GM12878 (cell line): ENCODE data around the gene EYA2. TPM values are rescaled to one million over a fixed set of nuclear protein-coding genes. Genes with fewer than 3 reads are reported as not detected.

Experiments
- ATAC-seq: fragments of 200-7000 bp; cut with Tn5 transposase; 3 replicates; pipeline ENCODE4 v1.9.1; 2020; ENCODE audit warnings: mild to moderate bottlenecking, moderate library complexity
- BruUV-seq: library from RNA; stranded (reverse); fragments of 400-500 nt; replicated peaks from 2 replicates; lab custom pipeline; 2021; lab: Mats Ljungman, UMichigan
- CTCF ChIA-PET: fragments of 300-600 bp; sonication (Branson Sonifier 250); formaldehyde crosslinking; extraction: SDS; loops from one replicate; lab custom pipeline; 2021; ENCODE audit warnings: inconsistent platforms; lab: Yijun Ruan, JAX
- POLR2A ChIA-PET: fragments of 350-600 bp; formaldehyde crosslinking; extraction: SDS; loops from one replicate; lab custom pipeline; 2021; ENCODE audit warnings: inconsistent platforms; lab: Charles Lee
- RAD21 ChIA-PET: fragments of 300-600 bp; sonication (Branson Sonifier 250); formaldehyde crosslinking; loops from one replicate; lab custom pipeline; 2023; ENCODE audit warnings: antibody characterized with exemption; ENCODE audit not compliant: unreplicated experiment; lab: Charles Lee
- SMC1A ChIA-PET: fragments of 300-600 bp; sonication (Branson Sonifier 250); formaldehyde crosslinking; loops from one replicate; lab custom pipeline; 2023; ENCODE audit not compliant: unreplicated experiment, uncharacterized antibody; lab: Charles Lee
- DNase-seq: peaks from one replicate; pipeline ENCODE4 v3.0.0-alpha.2; 2011; ENCODE audit warnings: low read depth, low spot score
- FAIRE-seq: peaks from 3 replicates; lab custom pipeline; 2011; peaks lifted over from hg19 to GRCh38; lab: Jason Lieb, UNC
- H2AFZ ChIP-seq: 2 replicates; pipeline ENCODE4 v1.6.0; 2011; ENCODE audit warnings: low read depth, low read length, control low read depth; ENCODE audit not compliant: control insufficient read depth
- H3K27ac ChIP-seq: 2 replicates; pipeline ENCODE4 v1.5.1; 2011; ENCODE audit warnings: control low read depth; ENCODE audit not compliant: control insufficient read depth, insufficient read depth
- H3K27me3 ChIP-seq, 2 experiments: replicated peaks in 1 of 2; 2 replicates each; pipeline versions ENCODE4 v1.6.0 to v1.6.1; 2011; ENCODE audit warnings: low read length in 1 of 2; ENCODE audit not compliant: control insufficient read depth in 2 of 2, insufficient read depth in 2 of 2
- H3K36me3 ChIP-seq, 2 experiments: 2 replicates each; pipeline ENCODE4 v1.5.1; 2011; ENCODE audit warnings: low read length in 1 of 2; ENCODE audit not compliant: control insufficient read depth in 2 of 2, insufficient read depth in 2 of 2
- H3K4me1 ChIP-seq: 2 replicates; pipeline ENCODE4 v1.6.1; 2011; ENCODE audit warnings: mild to moderate bottlenecking, low read length, moderate library complexity, mixed read lengths; ENCODE audit not compliant: control insufficient read depth, insufficient read depth
- H3K4me2 ChIP-seq: 2 replicates; pipeline ENCODE4 v1.6.0; 2011; ENCODE audit warnings: control low read depth; ENCODE audit not compliant: control insufficient read depth, insufficient read depth
- H3K4me3 ChIP-seq: fragments of 200-600 bp; sonication (generic); 2 replicates; pipeline ENCODE4 v1.5.1; 2016
- H3K79me2 ChIP-seq: 2 replicates; pipeline ENCODE4 v1.6.0; 2011; ENCODE audit warnings: low read length; ENCODE audit not compliant: control insufficient read depth, insufficient read depth
- H3K9ac ChIP-seq: 2 replicates; pipeline ENCODE4 v1.8.0; 2011; ENCODE audit warnings: low read length, control low read depth, mixed read lengths; ENCODE audit not compliant: control insufficient read depth, insufficient read depth
- H3K9me3 ChIP-seq: replicated peaks from 3 replicates; pipeline ENCODE4 v1.5.1; 2011; ENCODE audit warnings: mild to moderate bottlenecking, low read length; ENCODE audit not compliant: control insufficient read depth, insufficient read depth
- H4K20me1 ChIP-seq: 2 replicates; pipeline ENCODE4 v1.6.0; 2011; ENCODE audit not compliant: control insufficient read depth, insufficient read depth
- KAT2A ChIP-seq: conservative IDR thresholded peaks from 2 replicates; pipeline ENCODE4 v1.6.1; 2011; ENCODE audit warnings: low read depth, low read length; ENCODE audit not compliant: control insufficient read depth
- PAX8 ChIP-seq: fragments of 450-650 bp; IDR thresholded peaks from 2 replicates; pipeline ENCODE4 v1.6.1; 2017; ENCODE audit warnings: mild to moderate bottlenecking, moderate library complexity
- POLR2AphosphoS2 ChIP-seq: IDR thresholded peaks from 2 replicates; pipeline ENCODE4 v1.6.1; 2011; ENCODE audit warnings: low read depth, mild to moderate bottlenecking, low read length, improper control_type of control experiment, moderate library complexity
- POLR2AphosphoS5 ChIP-seq: IDR thresholded peaks from 2 replicates; pipeline ENCODE4 v1.6.1; 2011; ENCODE audit warnings: mild to moderate bottlenecking, low read length, inconsistent platforms
- RAD51 ChIP-seq: fragments of 450-650 bp; IDR thresholded peaks from 2 replicates; pipeline ENCODE4 v1.6.1; 2016; ENCODE audit warnings: moderate library complexity, mild to moderate bottlenecking, inconsistent platforms
- RELA ChIP-seq: fragments of 450-650 bp; IDR thresholded peaks from 2 replicates; pipeline ENCODE4 v1.8.0; 2014; ENCODE audit warnings: borderline replicate concordance; ENCODE audit not compliant: partially characterized antibody
- RUNX3 ChIP-seq: IDR thresholded peaks from 2 replicates; pipeline ENCODE4 v1.6.1; 2012; ENCODE audit warnings: low read length, inconsistent platforms
- TCF12 ChIP-seq: IDR thresholded peaks from 2 replicates; pipeline ENCODE4 v1.6.1; 2011; ENCODE audit warnings: low read depth, mild to moderate bottlenecking, low read length
- ZNF274 ChIP-seq: IDR thresholded peaks from one replicate; pipeline ENCODE4 v1.8.0; 2011; ENCODE audit not compliant: insufficient read length, insufficient read depth
- ZNF384 ChIP-seq: IDR thresholded peaks from 2 replicates; pipeline ENCODE4 v1.6.1; 2012; ENCODE audit warnings: low read depth, mild to moderate bottlenecking, low read length, improper control_type of control experiment, borderline replicate concordance
- WGBS: methylation state at CpG from one replicate; pipeline ENCODE4 v1.1.6; 2016; ENCODE audit warnings: low lambda C conversion rate; ENCODE audit not compliant: insufficient replicate concordance, insufficient coverage; ENCODE audit errors: missing lambda C conversion rate; 5-methylcytosine and 5-hydroxymethylcytosine counted together
- in situ Hi-C: fragments of 300-500 bp; cut with MboI; formaldehyde crosslinking; loops from 9 replicates; pipeline ENCODE4 v1.14.3; 2018; ENCODE audit warnings: mixed read lengths
- intact Hi-C: fragments of 100-400 bp; cut with micrococcal nuclease; formaldehyde crosslinking; loops from one replicate; pipeline ENCODE4 v1.14.2; 2022; ENCODE audit not compliant: unreplicated experiment
- polyA plus RNA-seq, 11 experiments: library from polyadenylated mRNA; depleted of rRNA in 4 of 11; unstranded in 6 of 11; stranded (reverse) in 5 of 11; fragments of >200 nt; fragmentation: Nextera tagmentation in 4 of 11; fragmentation: Illumina TruSeq in 1 of 11; extraction: Ambion mirVana in 4 of 11; extraction: Trizol in 1 of 11; gene quantifications; 1 replicate in 1 of 11; 2 replicates in 10 of 11; pipeline versions ENCODE4 v1.2.1 to v1.2.3, GENCODE V29; 2011 to 2016; ENCODE audit warnings: inconsistent platforms in 2 of 11, missing spikeins in 2 of 11, low read depth in 1 of 11
- total RNA-seq, 4 experiments: library from RNA; depleted of rRNA in 3 of 4; stranded (reverse); fragments of >200 nt in 3 of 4; fragmentation: Illumina TruSeq in 1 of 4; extraction: Trizol in 1 of 4; gene quantifications; 2 replicates each; pipeline versions ENCODE4 v1.2.1 to v1.2.3, GENCODE V29; 2013 to 2021
- TF ChIP-seq, protein P1 (sequence below): fragments of 450-650 bp; IDR thresholded peaks from 2 replicates; pipeline ENCODE4 v1.6.1; 2017; ENCODE audit warnings: mild to moderate bottlenecking, moderate library complexity
- TF ChIP-seq, protein P2 (sequence below): IDR thresholded peaks from 2 replicates; pipeline ENCODE4 v1.6.1; 2011; ENCODE audit warnings: borderline replicate concordance, low read depth, mild to moderate bottlenecking, moderate library complexity, low read length; ENCODE audit not compliant: insufficient read depth, poor library complexity, severe bottlenecking
- TF ChIP-seq, protein P3 (sequence below): IDR thresholded peaks from 2 replicates; pipeline ENCODE4 v1.6.1; 2012; ENCODE audit warnings: low read depth, low read length, improper control_type of control experiment
- TF ChIP-seq, protein P4 (sequence below): IDR thresholded peaks from 2 replicates; pipeline ENCODE4 v1.6.1; 2011; ENCODE audit warnings: borderline replicate concordance, low read depth, mild to moderate bottlenecking, moderate library complexity, mixed read lengths, low read length; ENCODE audit not compliant: insufficient read depth; ENCODE audit errors: extremely low read length
- TF ChIP-seq, protein P5 (sequence below): IDR thresholded peaks from 2 replicates; pipeline ENCODE4 v1.6.1; 2012; ENCODE audit warnings: low read depth, low read length, improper control_type of control experiment

EYA2 gene
- total and polyA plus RNA-seq, 10 of the 15 experiments (the other 5 are each of a cell fraction or from before 2014, with no cell fraction given): 0.20 TPM; not detected in 9

DNA sequence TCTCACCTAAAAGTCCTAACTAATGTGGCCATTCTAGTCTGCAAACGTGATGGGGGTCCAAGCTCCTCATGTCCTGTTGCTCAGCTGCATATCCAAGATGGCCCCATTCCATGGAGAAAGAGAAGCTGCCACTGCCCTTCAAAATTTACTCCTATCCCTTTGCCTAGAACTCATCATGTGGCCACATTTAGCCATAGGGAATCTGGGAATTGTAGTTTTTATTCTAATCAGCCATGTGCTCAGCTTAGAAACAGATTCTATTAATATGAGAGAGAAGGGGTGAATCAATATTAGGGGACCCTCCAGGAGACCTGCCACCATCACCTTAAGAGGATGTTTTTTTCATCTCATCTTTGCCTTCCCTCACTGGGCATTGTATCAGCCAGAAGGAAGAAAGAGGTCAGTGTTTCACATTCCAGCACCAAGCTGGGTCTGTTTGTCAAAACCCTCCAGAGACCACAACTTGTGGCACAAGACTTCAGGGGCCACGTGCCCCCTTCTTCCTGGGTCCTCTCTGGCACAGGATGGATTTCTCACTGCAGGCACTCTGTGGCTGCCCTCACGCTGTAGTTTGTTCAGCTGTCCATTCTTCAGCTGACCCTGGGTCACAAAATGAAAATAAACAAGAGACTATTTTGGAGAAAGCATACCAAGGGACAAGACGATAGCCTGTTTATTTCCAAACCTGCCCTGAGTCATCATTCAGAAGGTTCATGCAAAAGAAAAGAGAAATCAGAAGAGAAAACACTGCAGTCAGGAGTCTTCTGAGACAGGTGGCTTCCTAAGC is 172.0 kb downstream of the EYA2 start:
- H3K4me2 ChIP-seq: no peak overlapping the region
- ChIA-PET SMC1A (no interaction called here), POLR2A (no interaction called here), RAD21 (no interaction called here), CTCF (no interaction called here)
- no peaks in the 10 kb centered on the region for H4K20me1 ChIP-seq
- H3K79me2 ChIP-seq: no peaks in the 10 kb centered on the region
- H3K9ac ChIP-seq: no peak overlapping the region
- intact Hi-C loops (loop anchor here (10.0 kb wide), 1 partner anchor 52 kb away; no protein-coding TSS in a partner anchor), in situ Hi-C loops (no loop called here)
- no peak overlapping the region for H2AFZ ChIP-seq
- no peak overlapping the region for H3K4me3 ChIP-seq
- TF ChIP-seq TCF12 (no peak), RAD51 (no peak), PAX8 (no peak), ZNF274 (no peak), KAT2A (no peak), RELA (no peak), ZNF384 (no peak), POLR2AphosphoS2 (no peak), RUNX3 (no peak), POLR2AphosphoS5 (no peak)
- TF ChIP-seq, protein P1, sequence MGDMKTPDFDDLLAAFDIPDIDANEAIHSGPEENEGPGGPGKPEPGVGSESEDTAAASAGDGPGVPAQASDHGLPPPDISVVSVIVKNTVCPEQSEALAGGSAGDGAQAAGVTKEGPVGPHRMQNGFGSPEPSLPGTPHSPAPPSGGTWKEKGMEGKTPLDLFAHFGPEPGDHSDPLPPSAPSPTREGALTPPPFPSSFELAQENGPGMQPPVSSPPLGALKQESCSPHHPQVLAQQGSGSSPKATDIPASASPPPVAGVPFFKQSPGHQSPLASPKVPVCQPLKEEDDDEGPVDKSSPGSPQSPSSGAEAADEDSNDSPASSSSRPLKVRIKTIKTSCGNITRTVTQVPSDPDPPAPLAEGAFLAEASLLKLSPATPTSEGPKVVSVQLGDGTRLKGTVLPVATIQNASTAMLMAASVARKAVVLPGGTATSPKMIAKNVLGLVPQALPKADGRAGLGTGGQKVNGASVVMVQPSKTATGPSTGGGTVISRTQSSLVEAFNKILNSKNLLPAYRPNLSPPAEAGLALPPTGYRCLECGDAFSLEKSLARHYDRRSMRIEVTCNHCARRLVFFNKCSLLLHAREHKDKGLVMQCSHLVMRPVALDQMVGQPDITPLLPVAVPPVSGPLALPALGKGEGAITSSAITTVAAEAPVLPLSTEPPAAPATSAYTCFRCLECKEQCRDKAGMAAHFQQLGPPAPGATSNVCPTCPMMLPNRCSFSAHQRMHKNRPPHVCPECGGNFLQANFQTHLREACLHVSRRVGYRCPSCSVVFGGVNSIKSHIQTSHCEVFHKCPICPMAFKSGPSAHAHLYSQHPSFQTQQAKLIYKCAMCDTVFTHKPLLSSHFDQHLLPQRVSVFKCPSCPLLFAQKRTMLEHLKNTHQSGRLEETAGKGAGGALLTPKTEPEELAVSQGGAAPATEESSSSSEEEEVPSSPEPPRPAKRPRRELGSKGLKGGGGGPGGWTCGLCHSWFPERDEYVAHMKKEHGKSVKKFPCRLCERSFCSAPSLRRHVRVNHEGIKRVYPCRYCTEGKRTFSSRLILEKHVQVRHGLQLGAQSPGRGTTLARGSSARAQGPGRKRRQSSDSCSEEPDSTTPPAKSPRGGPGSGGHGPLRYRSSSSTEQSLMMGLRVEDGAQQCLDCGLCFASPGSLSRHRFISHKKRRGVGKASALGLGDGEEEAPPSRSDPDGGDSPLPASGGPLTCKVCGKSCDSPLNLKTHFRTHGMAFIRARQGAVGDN: no peak
- TF ChIP-seq, protein P2, sequence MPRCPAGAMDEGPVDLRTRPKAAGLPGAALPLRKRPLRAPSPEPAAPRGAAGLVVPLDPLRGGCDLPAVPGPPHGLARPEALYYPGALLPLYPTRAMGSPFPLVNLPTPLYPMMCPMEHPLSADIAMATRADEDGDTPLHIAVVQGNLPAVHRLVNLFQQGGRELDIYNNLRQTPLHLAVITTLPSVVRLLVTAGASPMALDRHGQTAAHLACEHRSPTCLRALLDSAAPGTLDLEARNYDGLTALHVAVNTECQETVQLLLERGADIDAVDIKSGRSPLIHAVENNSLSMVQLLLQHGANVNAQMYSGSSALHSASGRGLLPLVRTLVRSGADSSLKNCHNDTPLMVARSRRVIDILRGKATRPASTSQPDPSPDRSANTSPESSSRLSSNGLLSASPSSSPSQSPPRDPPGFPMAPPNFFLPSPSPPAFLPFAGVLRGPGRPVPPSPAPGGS: no peak
- TF ChIP-seq, protein P3, sequence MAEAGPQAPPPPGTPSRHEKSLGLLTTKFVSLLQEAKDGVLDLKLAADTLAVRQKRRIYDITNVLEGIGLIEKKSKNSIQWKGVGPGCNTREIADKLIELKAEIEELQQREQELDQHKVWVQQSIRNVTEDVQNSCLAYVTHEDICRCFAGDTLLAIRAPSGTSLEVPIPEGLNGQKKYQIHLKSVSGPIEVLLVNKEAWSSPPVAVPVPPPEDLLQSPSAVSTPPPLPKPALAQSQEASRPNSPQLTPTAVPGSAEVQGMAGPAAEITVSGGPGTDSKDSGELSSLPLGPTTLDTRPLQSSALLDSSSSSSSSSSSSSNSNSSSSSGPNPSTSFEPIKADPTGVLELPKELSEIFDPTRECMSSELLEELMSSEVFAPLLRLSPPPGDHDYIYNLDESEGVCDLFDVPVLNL: no peak
- TF ChIP-seq, protein P4, sequence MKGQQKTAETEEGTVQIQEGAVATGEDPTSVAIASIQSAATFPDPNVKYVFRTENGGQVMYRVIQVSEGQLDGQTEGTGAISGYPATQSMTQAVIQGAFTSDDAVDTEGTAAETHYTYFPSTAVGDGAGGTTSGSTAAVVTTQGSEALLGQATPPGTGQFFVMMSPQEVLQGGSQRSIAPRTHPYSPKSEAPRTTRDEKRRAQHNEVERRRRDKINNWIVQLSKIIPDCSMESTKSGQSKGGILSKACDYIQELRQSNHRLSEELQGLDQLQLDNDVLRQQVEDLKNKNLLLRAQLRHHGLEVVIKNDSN: no peak
- TF ChIP-seq, protein P5, sequence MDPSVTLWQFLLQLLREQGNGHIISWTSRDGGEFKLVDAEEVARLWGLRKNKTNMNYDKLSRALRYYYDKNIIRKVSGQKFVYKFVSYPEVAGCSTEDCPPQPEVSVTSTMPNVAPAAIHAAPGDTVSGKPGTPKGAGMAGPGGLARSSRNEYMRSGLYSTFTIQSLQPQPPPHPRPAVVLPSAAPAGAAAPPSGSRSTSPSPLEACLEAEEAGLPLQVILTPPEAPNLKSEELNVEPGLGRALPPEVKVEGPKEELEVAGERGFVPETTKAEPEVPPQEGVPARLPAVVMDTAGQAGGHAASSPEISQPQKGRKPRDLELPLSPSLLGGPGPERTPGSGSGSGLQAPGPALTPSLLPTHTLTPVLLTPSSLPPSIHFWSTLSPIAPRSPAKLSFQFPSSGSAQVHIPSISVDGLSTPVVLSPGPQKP: no peak
- H3K4me1 ChIP-seq: no peaks in the 10 kb centered on the region
- 40% methylated on average over 4 of the region's 4 CpGs for WGBS
- H3K27ac ChIP-seq: no peak overlapping the region
- ATAC-seq: no peak
- no peak for DNase-seq
- H3K9me3 ChIP-seq: peaks cover 3% of the 10 kb centered on the region
- BruUV-seq: no TSS peak
- H3K36me3 ChIP-seq: no peaks in the 10 kb centered on the region
- FAIRE-seq: no peak
- H3K27me3 ChIP-seq: no peaks in the 10 kb centered on the region
